ENCODE measurements around the gene FBXO8. TPM values are rescaled to one million over a fixed set of nuclear protein-coding genes. Genes with fewer than 3 reads are reported as not detected.

Gene FBXO8
- total and polyA plus RNA-seq, 11 donors = 14.3 to 38.5 (median 25.9) TPM

GRCh38 chr4:174241162-174241561 lies 42.3 kb downstream of the FBXO8 start:
- H3K27me3 ChIP-seq = no peaks in the 10 kb centered on the region
- TF ChIP-seq CTCF (IDR thresholded peaks at IDR 0.05) (no peak), POLR2A (IDR thresholded peaks at IDR 0.05) (no peak)
- H3K9me3 ChIP-seq = no peaks in the 10 kb centered on the region
- WGBS, 4 donors = 86 to 92% (median 87%) methylated on average over 3 of the region's 3 CpGs
- H3K36me3 ChIP-seq = peaks cover 0 to 51% (median 35%) of the 10 kb centered on the region in 9 donors
- H3K4me1 ChIP-seq = no peaks in the 10 kb centered on the region
- DNase-seq (no peak), ATAC-seq (no peak)
- intact Hi-C loops (cut with DNase I) = no loop called here
- H3K27ac ChIP-seq = no peak overlapping the region
- H3K4me3 ChIP-seq = no peak overlapping the region

GRCh38 chr4:174236359-174236758 lies 47.1 kb downstream of the FBXO8 start:
- H3K36me3 ChIP-seq = peaks cover 0 to 65% (median 39%) of the 10 kb centered on the region in 9 donors
- no peaks in the 10 kb centered on the region for H3K27me3 ChIP-seq
- WGBS, 4 donors = 82 to 95% (median 94%) methylated on average over 3 of the region's 3 CpGs

GRCh38 chr4:174230680-174231079 lies 52.8 kb downstream of the FBXO8 start:
- intact Hi-C loops (cut with DNase I) = no loop called here
- no peaks in the 10 kb centered on the region for H3K4me1 ChIP-seq
- TF ChIP-seq CTCF (IDR thresholded peaks at IDR 0.05) (no peak), POLR2A (IDR thresholded peaks at IDR 0.05) (no peak)
- no peaks in the 10 kb centered on the region for H3K9me3 ChIP-seq
- WGBS, 4 donors = 93 to 97% (median 95%) methylated on average over 4 of the region's 4 CpGs
- no peak overlapping the region for H3K27ac ChIP-seq
- DNase-seq (no peak), ATAC-seq (no peak)
- peaks cover 0 to 10% (median 0%) of the 10 kb centered on the region in 9 donors for H3K36me3 ChIP-seq
- H3K27me3 ChIP-seq = no peaks in the 10 kb centered on the region
- H3K4me3 ChIP-seq = no peak overlapping the region

More at GRCh38 chr4:174236359-174236758, 47.1 kb downstream of the FBXO8 start:
- Histone ChIP-seq H3K4me3 (no peak overlapping the region), H3K4me1 (no peaks in the 10 kb centered on the region), H3K9me3 (no peaks in the 10 kb centered on the region), H3K27ac (no peak overlapping the region)
- intact Hi-C loops (cut with DNase I) = no loop called here
- DNase-seq (no peak), ATAC-seq (no peak)
- TF ChIP-seq POLR2A (IDR thresholded peaks at IDR 0.05) (no peak), CTCF (IDR thresholded peaks at IDR 0.05) (no peak)

DNA sequence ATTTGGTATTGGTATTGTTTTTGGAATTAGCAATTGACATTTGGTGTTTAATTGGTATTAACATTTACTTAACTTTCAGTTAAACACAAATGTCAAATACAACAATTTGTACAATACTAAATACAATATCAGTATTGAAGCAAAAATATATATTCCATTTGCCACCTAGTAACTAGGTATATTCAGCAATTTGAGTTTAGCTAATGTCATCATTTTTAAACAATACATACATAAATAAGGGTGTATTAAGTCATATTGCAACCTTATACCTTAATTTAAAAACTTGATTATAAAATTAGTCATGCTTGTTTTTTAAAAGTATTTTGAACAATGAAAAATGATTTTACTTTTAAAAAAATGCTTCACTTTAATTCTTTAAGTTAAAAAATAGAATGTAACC lies 53.3 kb downstream of the FBXO8 start:
- no peak overlapping the region for H3K4me3 ChIP-seq
- ATAC-seq (no peak), DNase-seq (no peak)
- no peaks in the 10 kb centered on the region for H3K4me1 ChIP-seq
- H3K9me3 ChIP-seq = no peaks in the 10 kb centered on the region
- H3K36me3 ChIP-seq = peaks cover 0 to 5% (median 0%) of the 10 kb centered on the region in 9 donors
- no peak for TF ChIP-seq CTCF (IDR thresholded peaks at IDR 0.05)
- TF ChIP-seq POLR2A (IDR thresholded peaks at IDR 0.05) = no peak
- intact Hi-C loops (cut with DNase I) = no loop called here
- no peak overlapping the region for H3K27ac ChIP-seq
- no peaks in the 10 kb centered on the region for H3K27me3 ChIP-seq
